HG03378 (cell line): ENCODE data around the gene TARP.

Source experiments
- ATAC-seq: cut with Tn5 transposase; IDR thresholded peaks from one replicate; pipeline ENCODE4 v1.9.1; 2021; ENCODE audit warnings: mild to moderate bottlenecking, moderate library complexity; ENCODE audit not compliant: unreplicated experiment

The TARP gene

GRCh38 chr7:38222481-38223096 is 50.8 kb downstream of the TARP start:
- ATAC-seq: peak; percentile 86

- ATAC-seq: no peak
Measured at GRCh38 chr7:38220452-38220851, 53.0 kb downstream of the TARP start.

DNA sequence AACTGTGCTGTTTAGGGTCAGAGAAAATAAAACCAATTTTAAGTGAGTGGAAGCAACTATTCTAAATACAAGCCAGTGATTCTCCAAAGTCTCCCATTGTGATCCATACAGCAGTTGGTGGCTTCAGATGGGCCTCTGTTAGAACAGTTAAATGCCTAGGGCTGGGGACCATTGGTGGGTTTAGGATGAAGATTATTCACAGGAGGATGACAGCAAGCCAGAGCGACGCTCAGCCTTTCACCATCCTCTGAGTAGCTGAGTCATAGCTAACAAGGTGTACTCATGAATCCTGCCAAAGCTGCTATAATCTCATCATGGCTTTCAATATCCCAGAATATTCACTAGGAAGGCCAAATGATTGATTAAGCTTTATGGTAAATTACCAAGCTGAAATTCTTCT is 55.8 kb downstream of the TARP start:
- ATAC-seq: no peak

DNA sequence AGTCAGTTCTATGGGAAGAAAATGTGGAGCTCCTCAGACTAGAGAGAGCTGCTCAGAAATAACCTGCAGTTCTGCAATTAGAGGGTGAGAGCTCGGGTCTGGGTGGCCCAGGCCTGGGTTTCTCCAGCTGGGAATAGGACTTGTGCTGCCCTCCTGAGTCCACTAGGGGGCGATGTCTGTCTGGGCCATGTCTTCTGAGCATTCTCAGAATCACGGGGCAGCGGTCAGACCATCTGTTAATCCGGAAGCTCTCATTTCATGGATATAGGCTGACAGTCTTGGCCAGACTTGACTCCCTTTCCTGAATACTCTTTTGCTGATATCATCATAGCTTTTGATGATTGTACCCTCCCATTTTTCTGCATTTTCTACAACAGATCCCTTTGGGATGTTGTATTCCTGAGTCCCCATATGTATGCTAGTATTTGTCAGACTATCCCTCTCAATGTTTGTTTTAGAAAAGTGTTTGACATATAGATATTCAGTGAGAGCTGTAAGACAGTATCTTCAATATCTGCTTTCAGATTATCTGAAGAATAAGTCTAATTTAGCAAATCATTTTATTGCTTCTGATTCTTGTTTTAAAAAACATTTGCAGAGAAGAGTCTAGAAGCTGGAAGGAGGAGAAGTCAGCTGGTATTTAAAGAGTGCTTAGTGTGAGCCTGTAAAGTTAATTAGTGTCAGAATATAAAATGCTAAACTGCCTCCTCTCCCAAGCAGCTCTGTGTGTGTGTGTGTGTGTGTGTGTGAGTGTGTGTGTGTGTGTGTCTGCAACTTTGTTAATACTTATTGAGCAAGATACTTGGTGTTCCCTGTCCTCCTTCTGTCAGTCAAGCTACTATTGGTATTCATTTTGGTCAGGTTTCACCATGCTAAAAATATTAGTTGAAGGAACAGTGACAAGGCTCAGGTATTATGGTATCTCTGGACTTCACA is 57.4 kb downstream of the TARP start:
- peak; percentile 89 for ATAC-seq

GRCh38 chr7:38215115-38215514 is 58.3 kb downstream of the TARP start:
- ATAC-seq: no peak

- ATAC-seq: no peak
Measured at GRCh38 chr7:38211940-38212339, 61.5 kb downstream of the TARP start.

- ATAC-seq: no peak
Measured at GRCh38 chr7:38211486-38211885, 62.0 kb downstream of the TARP start.
